Activated CD4-positive, alpha-beta T cell treated with anti-CD3 and anti-CD28 coated beads for 4 hours (primary cell): ENCODE measurements around the gene SAXO2.
"Not testable (repeated sequence)": the region's sequence is repeated elsewhere in the genome, so short reads cannot be mapped to it uniquely, and the experiment has no call there.

ENCODE experiments used
- DNase-seq, 2 donors: peaks; one replicate each; pipeline ENCODE4 v3.0.0-alpha.2; 2020

Gene SAXO2

DNA sequence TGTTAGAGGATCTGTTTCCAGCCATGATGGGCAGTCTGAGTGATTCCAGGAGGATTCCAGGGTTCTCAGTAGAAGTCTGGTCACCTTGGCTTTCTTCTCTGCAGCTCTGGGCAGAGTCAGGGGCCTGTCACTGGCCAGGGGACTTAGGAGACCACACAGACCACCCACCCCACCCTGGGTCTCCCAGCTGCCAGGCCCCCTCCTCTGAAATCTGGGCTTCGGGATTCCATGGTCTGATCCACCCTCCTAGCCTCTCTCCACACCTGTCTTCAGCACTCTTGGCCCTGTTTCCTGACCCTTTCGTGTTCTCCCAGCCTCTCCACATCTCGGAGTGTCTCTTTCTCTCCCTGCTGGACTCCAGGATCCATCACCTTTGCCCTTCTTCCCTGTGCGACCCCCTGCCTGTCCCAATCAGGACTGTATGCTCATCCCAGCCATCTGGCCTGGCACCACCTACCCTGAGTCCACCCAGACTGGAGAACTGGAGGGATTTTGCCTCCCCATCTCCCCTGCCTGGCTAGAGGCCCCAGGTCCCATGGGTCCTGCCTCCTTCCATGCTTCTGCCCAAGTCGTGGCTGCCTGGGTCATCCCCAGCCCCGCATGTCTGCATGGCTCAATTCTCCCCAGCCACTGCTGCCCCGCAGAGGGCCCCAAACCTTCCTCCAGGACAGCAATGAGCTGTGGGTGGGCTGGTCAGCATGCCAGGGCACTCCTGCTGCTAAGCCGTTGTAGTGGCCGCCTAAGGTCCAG is 52.3 kb downstream of the SAXO2 start:
- no peak for DNase-seq

- DNase-seq = no peak
Measured at GRCh38 chr15:82315519-82316246, 53.1 kb downstream of the SAXO2 start.

GRCh38 chr15:82316247-82317090 is 53.9 kb downstream of the SAXO2 start:
- not testable (repeated sequence) for DNase-seq

DNA sequence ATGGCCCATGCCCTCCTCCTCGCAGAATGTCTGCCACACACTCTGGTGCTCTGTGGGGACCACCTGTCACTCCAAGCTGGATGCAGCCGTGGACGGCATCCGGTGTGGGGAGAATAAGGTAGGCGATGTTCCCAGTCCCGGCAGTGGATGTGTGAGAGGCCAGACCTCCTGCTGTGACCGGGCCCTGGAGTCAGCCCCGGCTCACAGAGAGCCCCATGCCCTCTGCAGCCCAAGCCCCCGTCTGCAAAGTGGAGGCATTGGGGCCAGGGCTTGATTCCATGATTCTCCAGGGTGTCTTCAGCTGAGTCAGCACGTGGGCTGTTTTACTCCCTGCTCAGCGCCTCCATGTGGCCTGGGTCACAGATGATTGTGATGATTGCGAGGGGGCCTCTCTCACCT is 54.5 kb downstream of the SAXO2 start:
- DNase-seq = no peak

DNA sequence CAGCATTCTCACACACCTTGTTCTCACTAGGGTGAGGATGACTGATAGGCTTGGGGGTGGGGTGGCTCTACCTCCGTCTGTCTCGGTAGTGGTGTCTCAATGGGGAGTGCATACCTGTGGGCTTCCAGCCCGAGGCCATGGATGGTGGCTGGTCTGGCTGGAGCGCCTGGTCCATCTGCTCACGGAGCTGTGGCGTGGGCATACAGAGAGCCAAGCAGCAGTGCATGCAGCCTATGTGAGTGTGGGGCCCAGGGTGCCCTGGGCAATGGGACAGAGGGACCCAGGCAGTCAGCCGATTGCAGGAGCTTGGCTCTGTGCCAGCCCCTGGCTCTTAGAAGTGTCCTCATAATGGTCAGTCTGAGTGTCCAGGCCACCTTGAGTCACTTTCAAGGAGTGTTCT is 54.9 kb downstream of the SAXO2 start:
- DNase-seq = not testable (repeated sequence)

DNA sequence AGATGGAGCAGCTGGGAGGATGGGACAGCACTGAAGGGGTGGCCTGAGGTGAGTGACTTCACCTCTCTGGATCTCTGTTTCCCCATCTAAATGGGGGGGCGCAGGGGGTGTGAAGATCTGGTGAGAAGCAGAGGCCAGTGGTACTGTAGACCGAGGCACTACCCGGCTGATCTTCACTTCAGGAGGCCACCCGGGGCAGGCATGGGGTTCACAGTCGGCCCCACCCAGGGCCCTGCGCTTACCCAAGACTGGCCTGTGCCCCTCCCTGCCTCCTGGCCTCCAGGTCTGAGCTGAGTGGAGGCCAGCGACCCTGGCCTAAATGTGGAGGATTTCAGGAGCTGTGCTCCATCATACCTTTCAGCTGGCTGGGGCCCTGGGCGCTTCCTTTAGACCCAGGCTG is 55.7 kb downstream of the SAXO2 start:
- DNase-seq = not testable (repeated sequence)

- DNase-seq = not testable (repeated sequence)
Measured at GRCh38 chr15:82319522-82320278, 57.1 kb downstream of the SAXO2 start.

DNA sequence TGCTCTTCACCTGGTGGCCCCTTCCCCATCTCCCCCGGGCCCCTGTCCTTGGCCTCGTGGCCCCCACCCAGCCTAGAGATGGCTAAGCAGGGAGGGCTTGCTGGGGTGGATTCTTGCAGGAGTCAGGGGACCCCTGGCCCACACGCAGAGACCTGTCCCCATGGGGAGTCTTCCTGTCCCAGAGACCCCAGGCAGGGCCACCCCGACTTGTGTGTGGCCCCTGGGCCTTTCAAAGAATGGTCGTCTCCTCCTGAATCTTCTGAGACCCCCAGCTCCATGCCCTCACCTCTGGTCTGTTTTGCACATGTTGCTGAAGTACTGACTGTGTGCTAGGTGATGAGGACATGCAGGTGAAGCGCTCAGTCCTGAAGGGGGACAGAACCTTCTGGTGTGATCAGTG is 58.2 kb downstream of the SAXO2 start:
- not testable (repeated sequence) for DNase-seq

- DNase-seq = not testable (repeated sequence)
Measured at GRCh38 chr15:82322488-82322887, 59.9 kb downstream of the SAXO2 start.

- not testable (repeated sequence) for DNase-seq
Measured at GRCh38 chr15:82324831-82325230, 62.2 kb downstream of the SAXO2 start.

DNA sequence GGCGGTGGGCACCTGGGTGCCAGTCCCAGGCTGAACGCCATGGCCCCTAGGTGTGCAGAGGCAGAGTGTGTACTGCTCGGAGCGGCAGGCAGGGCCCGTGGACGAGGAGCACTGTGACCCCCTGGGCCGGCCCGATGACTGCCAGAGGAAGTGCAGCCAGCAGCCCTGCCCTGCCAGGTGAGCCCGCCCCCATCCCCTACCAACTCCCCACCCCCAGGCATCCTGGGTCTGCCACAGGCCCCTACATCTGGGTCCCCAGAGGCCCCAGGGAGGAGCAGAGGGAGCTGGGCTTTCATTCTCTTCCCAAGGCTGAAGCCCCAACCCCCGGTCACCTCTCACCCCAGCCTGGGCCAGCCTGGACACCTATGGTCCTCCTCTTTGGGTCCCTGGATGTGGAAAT is 63.0 kb downstream of the SAXO2 start:
- DNase-seq = not testable (repeated sequence)

DNA sequence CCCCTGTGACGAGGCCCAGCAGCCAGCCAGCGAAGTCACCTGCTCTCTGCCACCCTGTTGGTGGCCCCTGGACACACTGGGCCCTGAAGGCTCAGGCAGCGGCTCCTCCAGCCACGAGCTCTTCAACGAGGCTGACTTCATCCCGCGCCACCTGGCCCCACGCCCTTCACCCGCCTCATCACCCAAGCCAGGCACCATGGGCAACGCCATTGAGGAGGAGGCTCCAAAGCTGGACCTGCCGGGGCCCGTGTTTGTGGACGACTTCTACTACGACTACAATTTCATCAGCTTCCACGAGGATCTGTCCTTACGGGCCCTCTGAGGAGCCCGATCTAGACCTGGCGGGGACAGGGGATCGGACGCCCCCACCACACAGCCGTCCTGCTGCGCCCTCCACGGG is 64.3 kb downstream of the SAXO2 start:
- DNase-seq = not testable (repeated sequence)

DNA sequence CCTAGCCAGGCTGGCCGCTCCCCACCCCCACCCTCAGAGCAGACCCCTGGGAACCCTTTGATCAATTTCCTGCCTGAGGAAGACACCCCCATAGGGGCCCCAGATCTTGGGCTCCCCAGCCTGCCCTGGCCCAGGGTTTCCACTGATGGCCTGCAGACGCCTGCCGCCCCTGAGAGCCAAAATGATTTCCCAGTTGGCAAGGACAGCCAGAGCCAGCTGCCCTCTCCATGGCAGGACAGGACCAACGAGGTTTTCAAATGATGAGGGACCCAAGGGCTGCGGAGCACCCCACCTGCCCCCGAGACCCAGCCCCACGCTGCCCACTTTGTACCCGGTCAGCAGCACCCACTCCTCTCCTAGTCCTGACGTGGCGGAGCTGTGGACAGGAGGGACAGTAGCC is 64.8 kb downstream of the SAXO2 start:
- DNase-seq = not testable (repeated sequence)

DNA sequence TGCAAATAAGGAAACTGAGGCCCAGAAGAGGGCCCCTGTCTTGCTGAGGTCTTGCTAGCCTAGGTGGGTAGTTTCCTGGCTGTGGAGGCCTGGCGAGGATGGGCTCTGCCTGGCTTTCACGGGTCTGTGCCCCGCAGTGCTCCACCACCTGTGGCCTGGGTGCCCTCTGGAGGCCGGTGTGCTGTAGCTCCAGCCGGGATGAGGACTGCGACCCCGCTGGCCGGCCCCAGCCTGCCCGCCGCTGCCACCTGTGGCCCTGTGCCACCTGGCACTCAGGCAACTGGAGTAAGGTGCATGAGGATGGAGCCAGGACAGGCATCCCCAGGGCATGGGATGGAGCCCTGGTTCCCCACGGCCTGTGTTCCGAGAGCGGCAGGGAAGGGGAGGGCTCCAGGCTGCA is 66.4 kb downstream of the SAXO2 start:
- not testable (repeated sequence) for DNase-seq

GRCh38 chr15:82330921-82331320 is 68.3 kb downstream of the SAXO2 start:
- not testable (repeated sequence) for DNase-seq

GRCh38 chr15:82331576-82332304 is 69.1 kb downstream of the SAXO2 start:
- DNase-seq = not testable (repeated sequence)

DNA sequence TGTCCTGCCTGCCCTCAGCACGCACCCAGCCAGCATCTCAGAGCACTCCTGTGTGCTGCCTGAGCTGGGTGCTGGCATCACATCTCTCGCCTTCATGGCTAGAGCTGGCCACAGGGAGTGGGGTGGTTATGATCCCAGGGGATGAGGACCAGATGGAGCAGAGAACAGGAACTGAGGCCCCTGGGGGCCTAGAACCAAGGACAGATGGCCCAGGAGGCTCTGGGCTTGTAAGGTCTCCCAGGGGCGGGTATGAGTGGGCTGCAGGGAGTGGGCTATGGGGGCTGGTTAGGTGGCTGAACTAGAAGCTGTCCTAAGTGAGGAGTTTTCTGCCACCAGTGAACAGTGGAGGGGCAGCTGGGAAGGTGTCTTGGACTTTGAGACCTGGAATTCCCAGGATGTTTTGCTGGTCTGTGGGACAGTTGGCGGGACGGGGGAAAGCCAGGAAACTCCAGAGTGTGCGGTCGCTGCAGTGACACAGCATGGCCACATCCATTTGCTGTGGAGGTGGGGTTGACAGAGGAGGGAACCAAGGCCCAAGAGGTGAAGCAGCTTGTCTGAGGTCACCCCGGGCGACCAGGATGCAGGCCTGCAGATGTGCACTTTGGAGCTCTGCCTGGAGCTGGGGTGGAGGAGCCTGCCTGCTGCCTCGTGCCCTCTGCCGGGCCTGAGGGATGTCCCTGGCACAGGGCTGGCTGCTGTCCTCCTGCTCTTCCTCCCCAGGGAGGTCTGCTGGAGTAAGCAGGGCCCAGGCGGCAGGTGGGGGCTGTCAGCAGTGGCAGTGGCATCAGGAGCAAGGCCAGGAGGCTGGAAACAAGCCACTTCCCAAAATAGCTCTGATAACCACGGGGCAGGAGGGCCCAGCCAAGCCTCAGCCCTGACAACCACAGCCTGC is 70.3 kb downstream of the SAXO2 start:
- not testable (repeated sequence) for DNase-seq

GRCh38 chr15:82333603-82334553 is 71.3 kb downstream of the SAXO2 start:
- DNase-seq = not testable (repeated sequence)
